ENCODE measurements around the gene AZIN2.

AZIN2 gene

GRCh38 chr1:33152685-33153432 lies 71.9 kb downstream of the AZIN2 start:
- peak overlapping the region; percentile 95 for H3K27ac ChIP-seq
- no peak for TF ChIP-seq CTCF (conservative IDR thresholded peaks at IDR 0.05)

- H3K27ac ChIP-seq, result peak overlapping the region; percentile 95
- no peak for TF ChIP-seq CTCF (conservative IDR thresholded peaks at IDR 0.05)
These were observed 72.7 kb downstream of the AZIN2 start for GRCh38 chr1:33153650-33154049.

- H3K27ac ChIP-seq, result no peak overlapping the region
- no peak for TF ChIP-seq CTCF (conservative IDR thresholded peaks at IDR 0.05)
These were observed 75.1 kb downstream of the AZIN2 start for GRCh38 chr1:33155877-33156538.

DNA sequence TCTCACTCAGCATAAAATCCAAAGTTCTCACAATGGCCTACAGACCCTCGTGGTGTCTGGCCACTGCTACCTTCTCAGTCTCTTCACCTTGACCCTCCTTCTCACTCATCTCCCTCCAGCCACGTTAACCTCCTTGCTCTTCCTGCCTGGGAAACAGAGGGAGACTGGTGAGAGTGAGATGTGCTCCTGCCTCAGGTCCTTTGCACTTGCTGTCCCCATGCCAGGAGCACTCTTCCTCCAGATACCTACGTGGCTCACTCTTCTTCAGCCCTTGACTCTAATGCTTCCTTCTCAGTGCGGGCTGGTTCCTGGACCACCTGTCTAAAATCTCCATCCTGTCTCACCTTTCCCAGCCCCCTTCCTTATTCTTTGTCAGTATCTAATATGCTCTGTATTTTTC lies 76.2 kb downstream of the AZIN2 start:
- TF ChIP-seq CTCF (conservative IDR thresholded peaks at IDR 0.05), result no peak

DNA sequence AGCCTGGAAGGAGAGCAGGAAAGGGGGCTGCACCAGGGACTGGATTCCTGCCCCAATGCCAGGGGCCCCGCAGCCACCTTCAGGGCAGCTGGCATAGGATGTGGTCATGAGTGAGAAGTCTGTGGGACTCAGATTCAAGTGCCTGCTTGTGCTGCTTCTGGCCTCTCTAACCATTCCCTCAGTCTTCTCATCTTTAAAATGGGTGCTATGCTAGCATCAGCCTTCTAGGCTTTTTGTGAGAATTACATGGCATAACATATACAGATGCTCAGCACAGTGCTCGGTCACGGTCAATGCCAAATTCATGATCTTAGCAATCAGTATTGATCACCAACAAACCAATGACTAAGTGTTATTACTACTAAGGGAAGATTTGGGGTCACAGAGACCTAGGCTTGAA lies 77.4 kb downstream of the AZIN2 start:
- no peak for TF ChIP-seq CTCF (conservative IDR thresholded peaks at IDR 0.05)
- no peak overlapping the region for H3K27ac ChIP-seq

More for the DNA sequence above, 76.2 kb downstream of the AZIN2 start:
- H3K27ac ChIP-seq, result no peak overlapping the region

GRCh38 chr1:33159577-33159976 lies 78.6 kb downstream of the AZIN2 start:
- no peak overlapping the region for H3K27ac ChIP-seq

More at GRCh38 chr1:33159577-33159976, 78.6 kb downstream of the AZIN2 start:
- TF ChIP-seq CTCF (conservative IDR thresholded peaks at IDR 0.05), result no peak

All from VCaP (cell line).